Measurements from ENCODE around the gene SUSD3. TPM values are rescaled to one million over a fixed set of nuclear protein-coding genes. Genes with fewer than 3 reads are reported as not detected.

The SUSD3 gene
- total RNA-seq, 4 donors from 2014 or later: 0.83 to 3.3 (median 1.4) TPM

DNA sequence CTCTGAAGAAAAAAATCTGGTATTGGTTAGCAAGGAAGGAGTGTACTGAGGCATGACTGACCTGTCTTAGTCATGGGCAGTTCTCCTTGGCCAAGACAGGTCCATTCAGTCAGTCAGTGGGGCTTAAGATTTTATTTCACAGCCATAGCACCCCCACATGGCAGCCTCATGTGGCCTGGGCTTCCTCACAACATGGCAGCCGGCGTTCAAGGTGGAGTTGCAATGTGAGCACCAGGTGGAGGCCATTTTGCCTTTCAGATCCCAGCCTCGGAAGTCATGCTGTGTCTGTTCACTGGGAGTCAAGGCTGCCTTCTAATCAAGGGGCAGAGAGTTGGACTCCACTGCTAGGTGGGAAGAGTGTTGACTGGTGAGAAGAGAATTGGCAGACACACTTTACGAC lies 27.2 kb downstream of the SUSD3 start:
- TF ChIP-seq EP300 (IDR thresholded peaks at IDR 0.05) (no peak), POLR2A (IDR thresholded peaks at IDR 0.05; ENCODE audit: low read depth) (no peak)
- no peaks in the 10 kb centered on the region for H3K4me1 ChIP-seq
- no peak overlapping the region for H3K4me3 ChIP-seq
- no peak for DNase-seq (ENCODE audit: extremely low spot score)
- intact Hi-C loops (cut with DNase I): loop anchor here (10.0 kb wide), 1 partner anchor 81 kb away; no protein-coding TSS in a partner anchor
- H3K27me3 ChIP-seq: no peaks in the 10 kb centered on the region
- no peaks in the 10 kb centered on the region for H3K36me3 ChIP-seq
- H3K27ac ChIP-seq (replicated peaks in 1 of 4): no peak overlapping the region
- no peaks in the 10 kb centered on the region for H3K9me3 ChIP-seq
- WGBS: 100% methylated on average over 4 of the region's 4 CpGs

DNA sequence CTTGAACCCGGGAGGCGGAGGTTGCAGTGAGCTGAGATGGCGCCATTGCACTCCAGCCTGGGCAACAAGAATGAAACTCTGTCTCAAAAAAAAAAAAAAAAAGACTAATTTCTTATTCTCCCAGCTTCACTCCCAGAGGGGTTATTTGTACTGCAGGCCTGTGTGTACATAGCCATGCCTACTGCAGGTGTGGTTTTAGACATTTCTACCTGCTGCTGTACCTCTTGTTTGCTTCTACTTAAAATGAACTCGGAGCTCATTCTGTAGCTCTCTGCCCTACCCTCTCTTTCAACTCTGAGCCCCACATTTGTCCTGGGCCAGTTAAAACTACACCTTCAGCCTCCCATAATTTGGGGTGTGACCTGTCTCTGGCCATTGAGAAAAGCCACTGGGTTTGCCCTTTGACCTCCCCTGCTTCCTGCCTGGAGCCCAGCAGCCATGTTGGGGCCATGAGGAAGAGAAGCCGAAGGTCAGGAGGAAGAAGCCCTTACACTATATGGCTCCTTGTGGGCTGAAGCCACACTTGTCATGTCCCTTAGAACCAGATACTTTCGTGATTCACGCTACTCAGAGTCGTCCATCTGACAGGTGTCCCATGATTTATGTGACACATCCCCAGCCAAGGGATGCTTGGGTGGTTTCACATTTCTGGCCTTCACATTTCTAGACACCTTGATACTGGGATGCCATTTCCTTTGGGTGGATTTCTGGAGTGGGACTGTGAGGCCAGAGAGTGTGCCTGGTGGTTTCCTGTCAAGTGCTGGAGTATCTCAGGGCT lies 28.1 kb downstream of the SUSD3 start:
- Histone ChIP-seq H3K36me3 (no peaks in the 10 kb centered on the region), H3K9me3 (peaks cover 0 to 8% (median 4%) of the 10 kb centered on the region in 4 donors), H3K4me1 (no peaks in the 10 kb centered on the region), H3K27me3 (no peaks in the 10 kb centered on the region), H3K27ac (replicated peaks in 1 of 4) (no peak overlapping the region), H3K4me3 (no peak overlapping the region)
- no peak for DNase-seq (ENCODE audit: extremely low spot score)
- TF ChIP-seq, protein P1, sequence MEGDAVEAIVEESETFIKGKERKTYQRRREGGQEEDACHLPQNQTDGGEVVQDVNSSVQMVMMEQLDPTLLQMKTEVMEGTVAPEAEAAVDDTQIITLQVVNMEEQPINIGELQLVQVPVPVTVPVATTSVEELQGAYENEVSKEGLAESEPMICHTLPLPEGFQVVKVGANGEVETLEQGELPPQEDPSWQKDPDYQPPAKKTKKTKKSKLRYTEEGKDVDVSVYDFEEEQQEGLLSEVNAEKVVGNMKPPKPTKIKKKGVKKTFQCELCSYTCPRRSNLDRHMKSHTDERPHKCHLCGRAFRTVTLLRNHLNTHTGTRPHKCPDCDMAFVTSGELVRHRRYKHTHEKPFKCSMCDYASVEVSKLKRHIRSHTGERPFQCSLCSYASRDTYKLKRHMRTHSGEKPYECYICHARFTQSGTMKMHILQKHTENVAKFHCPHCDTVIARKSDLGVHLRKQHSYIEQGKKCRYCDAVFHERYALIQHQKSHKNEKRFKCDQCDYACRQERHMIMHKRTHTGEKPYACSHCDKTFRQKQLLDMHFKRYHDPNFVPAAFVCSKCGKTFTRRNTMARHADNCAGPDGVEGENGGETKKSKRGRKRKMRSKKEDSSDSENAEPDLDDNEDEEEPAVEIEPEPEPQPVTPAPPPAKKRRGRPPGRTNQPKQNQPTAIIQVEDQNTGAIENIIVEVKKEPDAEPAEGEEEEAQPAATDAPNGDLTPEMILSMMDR (IDR thresholded peaks at IDR 0.05): no peak
- TF ChIP-seq EP300 (IDR thresholded peaks at IDR 0.05): no peak
- TF ChIP-seq POLR2AphosphoS5 (IDR thresholded peaks at IDR 0.05): no peak
- TF ChIP-seq POLR2A (IDR thresholded peaks at IDR 0.05; ENCODE audit: low read depth): no peak
- intact Hi-C loops (cut with DNase I): loop anchor here (10.0 kb wide), 1 partner anchor 82 kb away; no protein-coding TSS in a partner anchor
- 93% methylated on average over 8 of the region's 8 CpGs for WGBS

DNA sequence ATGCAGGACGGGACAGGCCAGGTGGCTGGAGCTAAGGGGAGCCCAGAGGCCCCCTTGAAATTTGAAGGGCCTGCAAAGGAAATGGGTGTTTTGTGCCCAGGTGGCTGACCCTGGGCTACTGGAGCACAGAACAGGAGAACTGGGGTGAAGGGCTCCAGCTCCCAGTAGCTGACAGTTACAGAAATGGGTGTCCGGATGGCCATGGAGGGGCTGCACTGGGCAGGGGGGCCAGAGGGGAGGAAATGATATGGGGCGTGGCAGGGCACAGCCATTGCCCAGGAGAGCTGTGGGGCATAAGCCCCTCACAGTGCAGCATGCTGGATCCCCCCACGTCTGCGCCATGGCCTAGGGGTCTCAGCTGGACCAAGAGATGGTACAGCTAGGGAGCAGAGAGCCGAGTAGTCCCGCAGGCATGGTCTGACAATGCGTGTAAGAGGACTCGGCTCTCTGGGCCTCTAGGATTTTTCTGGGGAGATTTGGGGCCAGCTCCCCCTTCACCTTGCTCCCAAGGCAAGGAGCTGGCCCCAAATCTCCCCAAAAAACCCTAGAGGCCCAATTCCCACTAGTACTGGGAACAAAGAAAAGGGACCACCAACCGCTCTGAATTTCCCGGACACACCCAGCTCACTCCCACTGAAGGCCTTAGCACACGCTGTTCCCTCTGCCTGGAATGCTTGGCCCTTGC lies 29.6 kb downstream of the SUSD3 start:
- 84% methylated on average over 10 of the region's 12 CpGs for WGBS
- H3K4me1 ChIP-seq: peaks cover under 1 to 6% (median 1%) of the 10 kb centered on the region in 4 donors
- H3K27ac ChIP-seq (replicated peaks in 1 of 4): no peak overlapping the region
- no peaks in the 10 kb centered on the region for H3K27me3 ChIP-seq
- H3K9me3 ChIP-seq: peaks cover 0 to 14% (median 5%) of the 10 kb centered on the region in 4 donors
- no peak for DNase-seq (ENCODE audit: extremely low spot score)
- no peak for TF ChIP-seq POLR2A (IDR thresholded peaks at IDR 0.05; ENCODE audit: low read depth)
- no peak for TF ChIP-seq EP300 (IDR thresholded peaks at IDR 0.05)
- TF ChIP-seq POLR2AphosphoS5 (IDR thresholded peaks at IDR 0.05): no peak
- TF ChIP-seq, protein P1 (IDR thresholded peaks at IDR 0.05): no peak
- no peaks in the 10 kb centered on the region for H3K36me3 ChIP-seq
- intact Hi-C loops (cut with DNase I): loop anchor here (10.0 kb wide), 1 partner anchor 83 kb away; no protein-coding TSS in a partner anchor
- H3K4me3 ChIP-seq: no peak overlapping the region

DNA sequence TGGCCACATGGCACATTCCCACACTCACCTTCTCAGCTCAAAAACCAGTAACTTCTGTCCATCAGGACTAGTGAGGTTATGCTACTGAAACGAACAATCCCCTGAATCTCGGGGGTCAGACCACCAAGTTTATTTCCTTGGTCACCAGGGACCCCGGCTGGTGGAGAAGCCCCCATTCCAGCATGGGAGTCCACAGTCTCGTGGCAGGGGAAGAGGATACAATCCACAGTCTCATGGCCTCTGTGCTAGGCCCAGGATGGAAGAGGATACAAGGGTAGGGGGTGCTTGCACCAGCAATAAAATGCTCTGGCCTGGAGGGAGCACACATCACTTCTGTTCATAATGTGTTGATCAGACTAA lies 30.1 kb downstream of the SUSD3 start:
- Histone ChIP-seq H3K27me3 (no peaks in the 10 kb centered on the region), H3K27ac (replicated peaks in 1 of 4) (no peak overlapping the region), H3K36me3 (no peaks in the 10 kb centered on the region), H3K4me3 (no peak overlapping the region), H3K9me3 (peaks cover 0 to 14% (median 5%) of the 10 kb centered on the region in 4 donors), H3K4me1 (peaks cover 6 to 11% (median 6%) of the 10 kb centered on the region in 4 donors)
- 100% methylated on average over 3 of the region's 4 CpGs for WGBS
- intact Hi-C loops (cut with DNase I): loop anchor here (10.0 kb wide), 1 partner anchor 84 kb away; no protein-coding TSS in a partner anchor
- no peak for DNase-seq (ENCODE audit: extremely low spot score)
- TF ChIP-seq POLR2A (IDR thresholded peaks at IDR 0.05; ENCODE audit: low read depth) (no peak), EP300 (IDR thresholded peaks at IDR 0.05) (no peak), POLR2AphosphoS5 (IDR thresholded peaks at IDR 0.05) (no peak)
- TF ChIP-seq, protein P1 (IDR thresholded peaks at IDR 0.05): no peak

DNA sequence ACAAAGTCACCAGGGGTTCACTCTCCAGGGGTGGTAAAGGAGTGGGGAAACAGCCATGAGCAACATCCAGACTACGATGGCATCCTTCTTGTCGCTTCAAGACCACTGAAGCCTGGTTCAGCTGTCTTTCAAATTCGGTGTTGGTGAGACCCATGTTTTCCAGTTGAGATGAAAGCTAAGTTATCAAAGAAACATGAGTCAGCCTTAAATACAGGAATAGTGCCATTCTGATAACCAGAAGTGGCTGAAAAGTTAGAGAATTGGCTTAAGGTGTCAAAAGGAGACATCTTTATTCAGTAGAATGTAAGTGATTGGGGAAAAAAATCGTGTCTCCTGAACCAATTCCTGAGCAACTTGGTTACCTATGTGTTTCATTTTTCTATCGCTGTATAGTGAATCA lies 30.5 kb downstream of the SUSD3 start:
- DNase-seq (ENCODE audit: extremely low spot score): no peak
- H3K4me3 ChIP-seq: no peak overlapping the region
- H3K27me3 ChIP-seq: no peaks in the 10 kb centered on the region
- intact Hi-C loops (cut with DNase I): loop anchor here (10.0 kb wide), 1 partner anchor 84 kb away; no protein-coding TSS in a partner anchor
- H3K9me3 ChIP-seq: peaks cover 0 to 14% (median 5%) of the 10 kb centered on the region in 4 donors
- TF ChIP-seq POLR2A (IDR thresholded peaks at IDR 0.05; ENCODE audit: low read depth): no peak
- TF ChIP-seq POLR2AphosphoS5 (IDR thresholded peaks at IDR 0.05): no peak
- TF ChIP-seq EP300 (IDR thresholded peaks at IDR 0.05): no peak
- TF ChIP-seq, protein P1 (IDR thresholded peaks at IDR 0.05): no peak
- 86% methylated on average over 5 of the region's 5 CpGs for WGBS
- no peaks in the 10 kb centered on the region for H3K36me3 ChIP-seq
- H3K27ac ChIP-seq (replicated peaks in 1 of 4): no peak overlapping the region
- peaks cover 10 to 15% (median 10%) of the 10 kb centered on the region in 4 donors for H3K4me1 ChIP-seq
